SH-SY5Y (cell line): Measurements from ENCODE around the gene ATP12A.

Source experiments
- GATA2 ChIP-seq: IDR thresholded peaks from 2 replicates; pipeline ENCODE4 v1.6.1; 2011; ENCODE audit warnings: mild to moderate bottlenecking, low read depth, low read length
- GATA3 ChIP-seq: IDR thresholded peaks from 2 replicates; pipeline ENCODE4 v1.6.1; 2011; ENCODE audit warnings: low read depth, mild to moderate bottlenecking, low read length, moderate library complexity

DNA sequence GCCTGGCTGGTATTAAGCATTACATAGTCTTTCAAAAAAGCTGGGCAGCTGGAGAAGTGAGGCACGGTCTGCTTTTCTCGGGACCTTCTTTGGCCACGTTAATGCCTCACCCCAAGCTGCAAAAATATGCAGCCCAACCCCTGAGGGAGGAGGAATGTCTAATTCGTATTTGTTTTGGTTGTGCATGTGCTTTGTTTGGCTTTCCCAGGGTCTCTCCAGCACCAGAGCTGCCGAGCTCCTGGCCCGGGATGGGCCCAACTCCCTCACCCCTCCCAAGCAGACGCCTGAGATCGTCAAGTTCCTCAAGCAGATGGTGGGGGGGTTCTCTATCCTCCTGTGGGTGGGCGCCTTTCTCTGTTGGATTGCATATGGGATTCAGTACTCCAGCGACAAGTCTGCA lies 7.9 kb downstream of the ATP12A start:
- TF ChIP-seq GATA2 (no peak), GATA3 (no peak)
